Dermis blood vessel endothelial cell (primary cell): ENCODE data around the gene ANKFY1. TPM values are rescaled to one million over a fixed set of nuclear protein-coding genes. Genes with fewer than 3 reads are reported as not detected.

ENCODE experiments used
- total RNA-seq: library from RNA; depleted of rRNA; stranded (reverse); fragments of >200 nt; gene quantifications from 2 replicates; pipeline ENCODE4 v1.2.3, GENCODE V29; 2014

ANKFY1 gene
- total RNA-seq, 1 donor from 2014 or later, result 41.4 TPM

Other genes with a start within 250 kb of the ANKFY1 start
- 43.9 and 59.2 TPM in 2 replicates for gene ZZEF1, start 120.9 kb downstream of the ANKFY1 start, total RNA-seq
- 41.7 and 51.7 TPM in 2 replicates for gene CYB5D2, start 120.8 kb downstream of the ANKFY1 start, total RNA-seq
- gene UBE2G1, start 102.7 kb upstream of the ANKFY1 start, total RNA-seq, result 37.4 and 52.3 TPM in 2 replicates
- gene SPNS3, start 170.0 kb upstream of the ANKFY1 start, total RNA-seq, result 0.23 and 0.34 TPM in 2 replicates
- gene SPNS2, start 234.9 kb upstream of the ANKFY1 start, total RNA-seq, result 84.6 and 122 TPM in 2 replicates